ENCODE results near the gene USP12.

GRCh38 chr13:27079421-27079958 is 92.1 kb downstream of the USP12 start:
- TF ChIP-seq CTCF (IDR thresholded peaks at IDR 0.05) (no peak), POLR2AphosphoS5 (IDR thresholded peaks at IDR 0.05) (no peak)

Data from prostate gland (tissue), 2 donors.